ENCODE data around the gene MGST3.
"Not testable (repeated sequence)": the region's sequence is repeated elsewhere in the genome, so short reads cannot be mapped to it uniquely, and the experiment has no call there.

MGST3 gene

DNA sequence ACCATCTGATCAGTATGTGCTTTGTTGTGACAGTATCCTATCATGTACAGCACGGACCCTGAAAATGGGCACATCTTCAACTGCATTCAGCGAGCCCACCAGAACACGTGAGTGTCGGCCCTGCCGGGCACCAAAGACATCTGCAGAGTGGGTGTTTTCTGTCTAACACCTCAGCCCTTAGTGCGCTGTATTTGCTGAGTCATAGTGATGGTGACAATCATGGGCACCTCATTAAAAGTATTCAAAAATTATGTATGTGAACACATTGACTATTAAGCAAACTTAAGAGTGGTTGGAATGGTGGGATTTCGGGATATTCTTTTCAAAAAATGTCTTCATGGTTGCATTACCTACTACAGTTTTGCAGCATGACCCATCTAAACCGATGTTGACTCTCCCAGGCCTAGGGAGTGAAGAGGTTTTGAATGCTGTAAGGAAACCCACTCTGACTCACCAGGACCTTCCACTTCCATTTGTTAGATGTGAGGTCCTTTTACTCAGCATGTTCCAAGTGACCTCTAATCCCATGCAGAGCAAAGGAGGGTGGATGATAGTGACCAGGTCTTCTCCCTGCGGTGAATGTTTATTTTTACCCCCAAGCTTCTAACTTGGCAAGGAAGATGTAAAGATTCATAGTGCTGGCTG, 20.1 kb downstream of the MGST3 start:
- Mint-ChIP-seq H3K4me1 (peaks cover 12% of the 10 kb centered on the region), H3K4me3 (no peak overlapping the region), H3K27ac (no peak overlapping the region), H3K27me3 (no peaks in the 10 kb centered on the region), H3K9me3 (no peaks in the 10 kb centered on the region), H3K36me3 (peaks cover 22% of the 10 kb centered on the region)
- ATAC-seq (ENCODE audit: low read depth) (no peak), DNase-seq (ENCODE audit: low spot score in 2 of 2) (no peak)

DNA sequence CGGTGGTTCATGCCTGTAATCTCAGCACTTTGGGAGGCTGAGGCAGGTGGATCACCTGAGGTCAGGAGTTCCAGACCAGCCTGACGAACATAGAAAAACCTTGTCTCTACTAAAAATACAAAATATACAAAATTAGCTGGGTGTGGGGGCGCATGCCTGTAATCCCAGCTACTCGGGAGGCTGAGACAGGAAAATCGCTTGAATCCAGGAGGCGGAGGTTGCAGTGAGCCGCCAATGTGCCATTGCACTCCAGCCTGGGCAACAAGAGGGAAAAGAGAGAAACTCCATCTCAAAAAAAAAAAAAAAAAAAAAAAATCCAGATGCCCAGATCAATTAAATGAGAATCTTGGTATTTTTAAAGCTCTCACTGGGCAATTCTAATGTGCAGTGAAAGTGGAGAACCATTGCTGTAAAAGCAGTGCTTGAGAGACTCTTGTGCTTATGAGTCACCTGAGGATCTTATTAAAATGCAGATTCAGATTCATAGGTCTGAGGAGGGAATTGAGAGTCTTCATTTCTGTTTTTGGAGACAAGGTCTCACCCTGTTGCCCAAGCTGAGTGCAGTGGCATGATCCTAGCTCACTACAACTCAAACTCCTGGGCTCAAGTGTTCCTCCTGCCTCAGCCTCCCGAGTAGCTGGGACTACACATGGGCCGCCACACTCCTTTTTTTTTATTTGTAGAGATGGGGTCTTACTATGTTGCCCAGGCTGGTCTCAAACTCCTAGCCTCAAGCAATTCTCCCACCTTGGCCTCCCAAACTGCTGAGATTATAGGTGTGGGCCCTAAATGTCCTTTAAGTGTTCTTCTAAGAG, 27.9 kb downstream of the MGST3 start:
- H3K4me1 Mint-ChIP-seq; H3K27me3 Mint-ChIP-seq; DNase-seq (ENCODE audit: low spot score in 2 of 2); ATAC-seq (ENCODE audit: low read depth); H3K4me3 Mint-ChIP-seq; H3K9me3 Mint-ChIP-seq: not testable (repeated sequence)
- Mint-ChIP-seq H3K27ac (peak overlapping the region; percentile 65), H3K36me3 (peaks cover 29% of the 10 kb centered on the region)

DNA sequence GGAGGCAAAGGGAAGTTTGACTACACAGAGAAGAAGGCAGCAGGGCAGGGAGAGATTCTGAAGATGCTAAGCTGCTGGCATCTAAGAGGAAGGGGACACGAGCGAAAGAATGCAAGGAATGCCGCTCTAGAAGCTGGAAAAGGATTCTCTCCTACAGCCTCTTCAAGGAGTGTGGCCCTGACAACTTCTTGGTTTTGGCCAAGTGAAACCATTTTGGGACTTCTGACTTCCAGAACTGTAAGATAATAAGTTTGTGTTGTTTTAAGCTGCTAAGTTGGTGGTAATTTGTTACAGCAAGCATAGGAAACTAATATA, 28.5 kb downstream of the MGST3 start:
- no peak for DNase-seq (ENCODE audit: low spot score in 2 of 2)
- no peaks in the 10 kb centered on the region for H3K4me1 Mint-ChIP-seq
- peaks cover 29% of the 10 kb centered on the region for H3K36me3 Mint-ChIP-seq
- H3K27me3 Mint-ChIP-seq, result no peaks in the 10 kb centered on the region
- ATAC-seq (ENCODE audit: low read depth), result no peak
- no peak overlapping the region for H3K4me3 Mint-ChIP-seq
- no peaks in the 10 kb centered on the region for H3K9me3 Mint-ChIP-seq
- H3K27ac Mint-ChIP-seq, result peak overlapping the region; percentile 65

GRCh38 chr1:165661703-165662102, 30.7 kb downstream of the MGST3 start:
- Mint-ChIP-seq H3K27me3 (no peaks in the 10 kb centered on the region), H3K4me1 (peaks cover 3% of the 10 kb centered on the region), H3K27ac (no peak overlapping the region), H3K36me3 (peaks cover 40% of the 10 kb centered on the region), H3K4me3 (no peak overlapping the region), H3K9me3 (no peaks in the 10 kb centered on the region)
- ATAC-seq (ENCODE audit: low read depth) (no peak), DNase-seq (ENCODE audit: low spot score in 2 of 2) (no peak)

GRCh38 chr1:165662186-165662585, 31.2 kb downstream of the MGST3 start:
- DNase-seq (ENCODE audit: low spot score in 2 of 2) (no peak), ATAC-seq (ENCODE audit: low read depth) (no peak)
- no peak overlapping the region for H3K4me3 Mint-ChIP-seq
- no peaks in the 10 kb centered on the region for H3K9me3 Mint-ChIP-seq
- no peak overlapping the region for H3K27ac Mint-ChIP-seq
- H3K36me3 Mint-ChIP-seq, result peaks cover 42% of the 10 kb centered on the region
- H3K27me3 Mint-ChIP-seq, result no peaks in the 10 kb centered on the region
- H3K4me1 Mint-ChIP-seq, result peaks cover 3% of the 10 kb centered on the region

DNA sequence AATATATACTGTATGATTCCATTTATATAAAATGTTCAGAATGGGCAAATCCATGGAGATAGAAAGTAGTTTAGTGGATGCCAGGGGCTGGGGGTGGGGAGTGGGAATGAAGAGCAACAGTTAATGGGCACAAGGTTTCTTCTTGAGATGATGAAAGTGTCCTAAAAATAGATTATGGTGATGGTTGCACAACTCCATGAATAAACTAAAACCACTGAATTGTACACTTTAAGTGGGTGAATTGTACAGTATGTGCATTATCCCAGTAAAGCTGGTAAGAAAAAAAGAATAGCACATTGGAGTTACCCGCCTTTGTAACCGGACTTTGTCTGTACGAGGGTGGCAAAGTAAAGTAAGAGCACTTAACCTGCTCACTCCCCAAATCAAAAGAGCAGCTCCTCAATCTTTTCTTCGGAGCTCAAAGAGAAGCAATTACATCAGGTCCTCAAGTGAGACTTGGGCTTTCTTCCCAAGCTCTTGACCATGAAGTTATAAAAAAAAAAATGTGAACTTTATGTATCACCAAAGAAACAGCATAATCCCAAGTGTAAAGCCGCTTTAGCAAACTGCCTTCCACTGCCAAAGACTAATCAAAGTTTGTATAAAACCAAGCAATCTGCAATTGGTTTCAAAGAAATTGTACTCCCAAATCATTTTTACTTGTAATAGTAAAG, 35.3 kb downstream of the MGST3 start:
- peaks cover 3% of the 10 kb centered on the region for H3K4me1 Mint-ChIP-seq
- peaks cover 58% of the 10 kb centered on the region for H3K36me3 Mint-ChIP-seq
- H3K9me3 Mint-ChIP-seq, result no peaks in the 10 kb centered on the region
- no peaks in the 10 kb centered on the region for H3K27me3 Mint-ChIP-seq
- no peak overlapping the region for H3K27ac Mint-ChIP-seq
- no peak for ATAC-seq (ENCODE audit: low read depth)
- no peak overlapping the region for H3K4me3 Mint-ChIP-seq
- DNase-seq (ENCODE audit: low spot score in 2 of 2), result no peak

DNA sequence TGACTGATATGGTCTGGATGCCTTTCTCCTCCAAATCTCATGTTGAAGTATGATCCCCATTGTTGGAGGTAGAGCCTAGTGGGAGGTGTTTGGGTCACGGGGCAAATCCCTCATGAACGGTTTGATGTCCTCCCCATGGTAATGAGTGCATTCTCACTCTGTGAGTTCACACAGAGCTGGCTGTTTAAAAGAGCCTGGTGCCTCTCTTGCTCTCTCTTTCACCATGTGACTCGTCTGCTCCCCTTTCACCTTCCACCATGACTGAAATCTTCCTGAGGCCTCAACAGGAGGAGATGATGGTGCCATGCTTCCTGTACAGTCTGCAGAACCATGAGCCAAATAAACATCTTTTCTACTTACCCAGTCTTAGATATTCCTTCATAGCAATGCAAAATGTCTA, 37.1 kb downstream of the MGST3 start:
- Mint-ChIP-seq H3K27me3 (no peaks in the 10 kb centered on the region), H3K9me3 (no peaks in the 10 kb centered on the region), H3K4me3 (no peak overlapping the region), H3K4me1 (peaks cover 6% of the 10 kb centered on the region), H3K27ac (no peak overlapping the region), H3K36me3 (peaks cover 63% of the 10 kb centered on the region)
- ATAC-seq (ENCODE audit: low read depth) (no peak), DNase-seq (ENCODE audit: low spot score in 2 of 2) (no peak)

- Mint-ChIP-seq H3K4me1 (peaks cover 5% of the 10 kb centered on the region), H3K9me3 (no peaks in the 10 kb centered on the region), H3K4me3 (no peak overlapping the region), H3K36me3 (peaks cover 53% of the 10 kb centered on the region), H3K27ac (no peak overlapping the region), H3K27me3 (no peaks in the 10 kb centered on the region)
- no peak for DNase-seq (ENCODE audit: low spot score in 2 of 2)
- ATAC-seq (ENCODE audit: low read depth), result no peak
Observed at GRCh38 chr1:165671526-165671925, 40.5 kb downstream of the MGST3 start.

GRCh38 chr1:165674599-165674998, 43.6 kb downstream of the MGST3 start:
- Mint-ChIP-seq H3K9me3 (no peaks in the 10 kb centered on the region), H3K4me3 (no peak overlapping the region), H3K4me1 (peaks cover 5% of the 10 kb centered on the region), H3K36me3 (peaks cover 46% of the 10 kb centered on the region), H3K27ac (no peak overlapping the region), H3K27me3 (no peaks in the 10 kb centered on the region)
- DNase-seq (ENCODE audit: low spot score in 2 of 2) (no peak), ATAC-seq (ENCODE audit: low read depth) (no peak)

DNA sequence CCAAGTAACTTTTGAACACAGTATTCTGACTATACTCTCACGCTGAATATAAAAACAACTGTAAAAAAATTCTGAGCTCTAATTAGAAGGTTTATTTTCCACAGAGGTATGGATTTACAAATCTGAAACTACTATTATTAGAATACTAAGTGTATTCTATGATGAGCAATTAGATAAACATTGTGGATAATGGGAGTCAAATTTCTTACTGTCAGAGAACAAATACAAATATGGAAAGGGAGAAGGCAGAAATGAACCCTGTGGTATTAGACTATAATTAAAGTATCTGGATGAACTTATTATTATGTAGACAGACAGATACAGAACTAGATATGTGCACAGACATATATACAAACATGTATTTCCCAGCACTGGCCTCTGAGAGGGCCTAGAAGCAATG, 44.8 kb downstream of the MGST3 start:
- Mint-ChIP-seq H3K27me3 (no peaks in the 10 kb centered on the region), H3K9me3 (no peaks in the 10 kb centered on the region), H3K4me1 (peaks cover 5% of the 10 kb centered on the region), H3K4me3 (no peak overlapping the region), H3K36me3 (peaks cover 48% of the 10 kb centered on the region), H3K27ac (no peak overlapping the region)
- DNase-seq (ENCODE audit: low spot score in 2 of 2), result no peak
- no peak for ATAC-seq (ENCODE audit: low read depth)

GRCh38 chr1:165678509-165678908, 47.5 kb downstream of the MGST3 start:
- no peak for DNase-seq (ENCODE audit: low spot score in 2 of 2)
- no peak for ATAC-seq (ENCODE audit: low read depth)
- H3K27me3 Mint-ChIP-seq, result no peaks in the 10 kb centered on the region
- no peak overlapping the region for H3K4me3 Mint-ChIP-seq
- no peak overlapping the region for H3K27ac Mint-ChIP-seq
- peaks cover 3% of the 10 kb centered on the region for H3K4me1 Mint-ChIP-seq
- H3K36me3 Mint-ChIP-seq, result peaks cover 43% of the 10 kb centered on the region
- no peaks in the 10 kb centered on the region for H3K9me3 Mint-ChIP-seq

DNA sequence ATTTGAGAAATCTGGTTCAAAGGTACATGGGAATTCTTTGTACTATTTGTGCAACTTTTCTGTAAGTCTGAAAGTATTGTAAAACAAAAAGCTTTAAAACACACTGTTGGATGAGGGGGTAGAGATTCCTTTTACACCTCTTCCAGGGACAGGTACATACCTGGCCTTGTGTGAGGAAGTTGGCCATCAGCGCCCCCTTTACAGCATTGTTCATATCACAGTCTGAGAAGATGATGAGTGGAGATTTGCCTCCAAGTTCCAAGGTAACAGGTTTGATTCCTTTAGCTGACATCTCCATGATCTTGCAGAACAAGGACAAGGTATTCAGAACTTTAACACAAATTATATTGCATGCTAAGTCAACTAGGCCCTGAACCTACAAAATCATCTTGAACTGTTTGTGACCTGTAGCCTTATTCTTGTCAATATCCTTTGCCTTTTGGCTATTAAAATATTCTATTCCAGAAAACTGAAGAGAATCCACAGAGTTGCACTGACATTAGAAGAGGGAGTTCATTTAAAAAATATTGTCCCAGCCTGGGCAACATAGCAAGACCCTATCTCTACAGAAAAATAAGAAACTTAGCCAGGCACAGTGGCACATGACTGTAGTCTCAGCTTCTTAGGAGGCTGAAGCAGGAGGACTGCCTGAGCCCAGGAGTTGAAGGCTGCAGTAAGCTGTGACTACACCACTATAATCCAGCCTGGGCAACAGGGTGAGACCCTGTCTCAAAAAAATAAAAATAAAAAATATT, 48.4 kb downstream of the MGST3 start:
- H3K9me3 Mint-ChIP-seq, result no peaks in the 10 kb centered on the region
- peaks cover 41% of the 10 kb centered on the region for H3K36me3 Mint-ChIP-seq
- no peak for DNase-seq (ENCODE audit: low spot score in 2 of 2)
- H3K4me3 Mint-ChIP-seq, result no peak overlapping the region
- no peaks in the 10 kb centered on the region for H3K27me3 Mint-ChIP-seq
- ATAC-seq (ENCODE audit: low read depth), result no peak
- H3K4me1 Mint-ChIP-seq, result peaks cover 5% of the 10 kb centered on the region
- H3K27ac Mint-ChIP-seq, result no peak overlapping the region

- Mint-ChIP-seq H3K4me3 (no peak overlapping the region), H3K4me1 (peaks cover 11% of the 10 kb centered on the region), H3K27me3 (no peaks in the 10 kb centered on the region), H3K27ac (peak overlapping the region; percentile 41), H3K9me3 (no peaks in the 10 kb centered on the region), H3K36me3 (peaks cover 40% of the 10 kb centered on the region)
- DNase-seq (ENCODE audit: low spot score in 2 of 2), result no peak
- no peak for ATAC-seq (ENCODE audit: low read depth)
Observed at GRCh38 chr1:165680303-165680702, 49.3 kb downstream of the MGST3 start.

- H3K27me3 Mint-ChIP-seq; DNase-seq (ENCODE audit: low spot score in 2 of 2): not testable (repeated sequence)
Observed at GRCh38 chr1:165680773-165681172, 49.7 kb downstream of the MGST3 start.

More at GRCh38 chr1:165680773-165681172, 49.7 kb downstream of the MGST3 start:
- H3K4me3 Mint-ChIP-seq; ATAC-seq (ENCODE audit: low read depth); H3K9me3 Mint-ChIP-seq: not testable (repeated sequence)
- peaks cover 15% of the 10 kb centered on the region for H3K4me1 Mint-ChIP-seq
- H3K36me3 Mint-ChIP-seq, result peaks cover 39% of the 10 kb centered on the region
- H3K27ac Mint-ChIP-seq, result peak overlapping the region; percentile 41

Measured in memory B cell (primary cell).